Muscle layer of colon (tissue), 2 donors: ENCODE measurements around the gene GTF3C1.

ENCODE experiments used
- H3K27ac ChIP-seq: one replicate; pipeline ENCODE4 v1.7.0; 2013; ENCODE audit warnings: low read depth, mild to moderate bottlenecking, low read length, moderate library complexity
- H3K27me3 ChIP-seq, 2 donors: one replicate each; pipeline ENCODE4 v1.7.0; 2013; ENCODE audit warnings: low read length in 2 of 2, mild to moderate bottlenecking in 2 of 2; ENCODE audit not compliant: insufficient read depth in 2 of 2, control insufficient read depth in 1 of 2
- H3K36me3 ChIP-seq: one replicate; pipeline ENCODE4 v1.7.0; 2013; ENCODE audit warnings: mild to moderate bottlenecking, low read length; ENCODE audit not compliant: insufficient read depth
- H3K4me1 ChIP-seq: one replicate; pipeline ENCODE4 v1.7.0; 2013; ENCODE audit warnings: mild to moderate bottlenecking, low read length; ENCODE audit not compliant: insufficient read depth
- H3K4me3 ChIP-seq, 2 donors: one replicate each; pipeline ENCODE4 v1.7.0; 2013; ENCODE audit warnings: low read length in 2 of 2, low read depth in 1 of 2, mild to moderate bottlenecking in 1 of 2, moderate library complexity in 1 of 2
- H3K9ac ChIP-seq: one replicate; pipeline ENCODE4 v1.7.0; 2013; ENCODE audit warnings: low read length
- H3K9me3 ChIP-seq: one replicate; pipeline ENCODE4 v1.7.0; 2013; ENCODE audit warnings: mild to moderate bottlenecking, low read length
- donor health status: abdominal sarcoma.
- donor health status: Adenocarcinoma of cecum.

GTF3C1 gene

DNA sequence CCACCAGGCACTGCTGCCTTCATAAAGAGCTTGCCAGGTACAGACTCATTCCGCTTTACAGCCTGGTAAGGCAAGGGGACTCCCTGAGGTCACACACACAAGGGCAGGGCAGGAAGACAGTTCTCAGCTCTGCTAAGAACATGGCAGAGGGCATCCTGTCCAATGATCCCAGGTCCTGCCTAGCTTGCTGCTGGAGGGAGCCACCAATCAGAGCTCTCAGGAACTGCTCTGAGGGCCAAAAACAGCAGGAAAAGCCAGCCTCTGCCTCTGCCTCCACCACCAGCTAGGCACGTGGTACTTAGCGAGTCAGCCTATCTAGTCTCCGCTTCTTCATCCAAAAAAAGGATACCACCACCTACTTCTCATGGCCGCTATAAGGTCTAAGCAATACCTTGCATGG lies 66.1 kb downstream of the GTF3C1 start:
- H3K4me1 ChIP-seq, result no peaks in the 10 kb centered on the region
- H3K9ac ChIP-seq, result no peak overlapping the region
- H3K9me3 ChIP-seq, result no peaks in the 10 kb centered on the region
- H3K27ac ChIP-seq, result no peak overlapping the region
- no peaks in the 10 kb centered on the region for H3K27me3 ChIP-seq
- H3K4me3 ChIP-seq, result no peak overlapping the region
- H3K36me3 ChIP-seq, result peaks cover 85% of the 10 kb centered on the region

- Histone ChIP-seq H3K9me3 (no peaks in the 10 kb centered on the region), H3K4me1 (no peaks in the 10 kb centered on the region), H3K27ac (no peak overlapping the region), H3K9ac (no peak overlapping the region), H3K27me3 (no peaks in the 10 kb centered on the region), H3K4me3 (no peak overlapping the region), H3K36me3 (peaks cover 85% of the 10 kb centered on the region)
These were observed 66.7 kb downstream of the GTF3C1 start for GRCh38 chr16:27483088-27483437.

- Histone ChIP-seq H3K36me3 (peaks cover 86% of the 10 kb centered on the region), H3K9me3 (no peaks in the 10 kb centered on the region), H3K4me1 (no peaks in the 10 kb centered on the region), H3K9ac (no peak overlapping the region), H3K27me3 (no peaks in the 10 kb centered on the region), H3K27ac (no peak overlapping the region), H3K4me3 (no peak overlapping the region)
These were observed 67.2 kb downstream of the GTF3C1 start for GRCh38 chr16:27482397-27483087.

GRCh38 chr16:27481282-27481934 lies 68.3 kb downstream of the GTF3C1 start:
- Histone ChIP-seq H3K9ac (no peak overlapping the region), H3K27ac (no peak overlapping the region), H3K9me3 (no peaks in the 10 kb centered on the region), H3K4me1 (no peaks in the 10 kb centered on the region), H3K4me3 (no peak overlapping the region), H3K27me3 (no peaks in the 10 kb centered on the region), H3K36me3 (peaks cover 86% of the 10 kb centered on the region)

DNA sequence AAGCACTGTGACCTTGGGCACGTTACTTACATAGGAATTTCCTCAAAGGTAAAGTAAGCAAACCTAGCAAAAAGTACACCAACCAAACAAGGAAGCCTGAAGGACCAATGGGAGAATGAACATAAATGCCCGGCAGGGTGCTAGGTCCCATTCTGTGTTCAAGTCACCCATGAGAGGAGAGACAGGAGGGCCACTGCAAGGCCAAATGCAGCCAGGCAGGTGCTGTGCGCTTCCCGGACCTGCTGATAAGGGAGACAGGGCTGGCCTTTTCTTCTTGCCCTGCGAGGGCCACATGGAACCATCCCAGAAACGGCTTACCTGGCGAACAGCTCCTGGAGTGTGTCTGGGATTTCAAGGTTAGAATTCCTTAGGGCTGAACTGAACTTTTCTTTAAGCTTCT lies 69.0 kb downstream of the GTF3C1 start:
- no peaks in the 10 kb centered on the region for H3K4me1 ChIP-seq
- peaks cover 85% of the 10 kb centered on the region for H3K36me3 ChIP-seq
- H3K27ac ChIP-seq, result no peak overlapping the region
- no peaks in the 10 kb centered on the region for H3K9me3 ChIP-seq
- H3K27me3 ChIP-seq, result no peaks in the 10 kb centered on the region
- no peak overlapping the region for H3K4me3 ChIP-seq
- H3K9ac ChIP-seq, result no peak overlapping the region

- H3K4me3 ChIP-seq, result no peak overlapping the region
- no peak overlapping the region for H3K9ac ChIP-seq
- no peak overlapping the region for H3K27ac ChIP-seq
- no peaks in the 10 kb centered on the region for H3K9me3 ChIP-seq
- H3K27me3 ChIP-seq, result no peaks in the 10 kb centered on the region
- H3K4me1 ChIP-seq, result no peaks in the 10 kb centered on the region
- peaks cover 72% of the 10 kb centered on the region for H3K36me3 ChIP-seq
These were observed 73.5 kb downstream of the GTF3C1 start for GRCh38 chr16:27476240-27476639.

DNA sequence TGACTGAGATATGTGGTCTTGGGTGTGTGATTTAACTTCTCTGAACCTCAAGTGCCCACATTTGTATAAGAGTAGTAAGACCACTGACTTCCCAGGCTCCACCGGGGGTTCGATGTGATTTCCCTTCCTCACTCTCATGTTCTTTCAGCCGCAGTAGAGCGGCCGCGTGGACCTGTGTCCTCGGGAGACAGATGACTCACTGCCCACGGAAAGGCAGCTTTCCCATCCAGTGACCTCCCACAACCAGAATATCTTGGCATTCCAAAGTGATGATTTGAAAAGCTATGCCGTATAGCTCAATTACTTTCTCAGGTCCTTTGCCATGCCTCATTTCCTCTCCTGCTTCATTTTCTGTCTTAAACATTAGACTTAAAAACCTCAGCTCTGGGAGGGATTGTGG lies 74.2 kb downstream of the GTF3C1 start:
- Histone ChIP-seq H3K36me3 (peaks cover 72% of the 10 kb centered on the region), H3K27me3 (no peaks in the 10 kb centered on the region), H3K4me3 (no peak overlapping the region)

DNA sequence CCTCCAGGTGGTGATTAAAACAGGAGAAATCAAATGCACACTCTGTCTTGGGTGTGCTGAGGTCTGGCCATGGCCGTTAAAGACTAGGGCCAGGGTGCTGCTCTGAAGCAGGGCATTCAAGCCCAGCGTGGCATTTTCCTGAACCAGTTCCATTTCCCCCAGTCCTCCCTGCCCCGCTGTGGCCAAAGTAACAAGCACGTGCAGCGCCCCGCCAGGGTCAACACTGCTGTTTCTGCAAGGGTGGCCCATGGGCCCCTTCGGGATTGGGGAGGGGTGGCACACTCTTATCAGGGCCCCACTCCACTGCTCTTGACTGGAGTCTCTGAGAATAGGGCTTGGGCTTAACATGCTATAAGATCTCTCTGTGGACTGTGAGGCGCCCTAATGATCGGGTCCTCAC lies 74.8 kb downstream of the GTF3C1 start:
- Histone ChIP-seq H3K4me1 (no peaks in the 10 kb centered on the region), H3K9me3 (no peaks in the 10 kb centered on the region), H3K36me3 (peaks cover 73% of the 10 kb centered on the region), H3K27ac (no peak overlapping the region), H3K9ac (no peak overlapping the region), H3K27me3 (no peaks in the 10 kb centered on the region), H3K4me3 (no peak overlapping the region)

More for the DNA sequence above, 74.2 kb downstream of the GTF3C1 start:
- Histone ChIP-seq H3K9me3 (no peaks in the 10 kb centered on the region), H3K9ac (no peak overlapping the region), H3K4me1 (no peaks in the 10 kb centered on the region), H3K27ac (no peak overlapping the region)

- no peak overlapping the region for H3K4me3 ChIP-seq
- H3K4me1 ChIP-seq, result no peaks in the 10 kb centered on the region
- H3K9ac ChIP-seq, result no peak overlapping the region
- H3K36me3 ChIP-seq, result peaks cover 81% of the 10 kb centered on the region
- no peak overlapping the region for H3K27ac ChIP-seq
- H3K27me3 ChIP-seq, result no peaks in the 10 kb centered on the region
- H3K9me3 ChIP-seq, result no peaks in the 10 kb centered on the region
These were observed 75.7 kb downstream of the GTF3C1 start for GRCh38 chr16:27474041-27474440.

- H3K27me3 ChIP-seq, result no peaks in the 10 kb centered on the region
- H3K27ac ChIP-seq, result no peak overlapping the region
- H3K9ac ChIP-seq, result no peak overlapping the region
- H3K4me3 ChIP-seq, result no peak overlapping the region
- peaks cover 83% of the 10 kb centered on the region for H3K36me3 ChIP-seq
- no peaks in the 10 kb centered on the region for H3K4me1 ChIP-seq
- no peaks in the 10 kb centered on the region for H3K9me3 ChIP-seq
These were observed 76.4 kb downstream of the GTF3C1 start for GRCh38 chr16:27473101-27473900.

DNA sequence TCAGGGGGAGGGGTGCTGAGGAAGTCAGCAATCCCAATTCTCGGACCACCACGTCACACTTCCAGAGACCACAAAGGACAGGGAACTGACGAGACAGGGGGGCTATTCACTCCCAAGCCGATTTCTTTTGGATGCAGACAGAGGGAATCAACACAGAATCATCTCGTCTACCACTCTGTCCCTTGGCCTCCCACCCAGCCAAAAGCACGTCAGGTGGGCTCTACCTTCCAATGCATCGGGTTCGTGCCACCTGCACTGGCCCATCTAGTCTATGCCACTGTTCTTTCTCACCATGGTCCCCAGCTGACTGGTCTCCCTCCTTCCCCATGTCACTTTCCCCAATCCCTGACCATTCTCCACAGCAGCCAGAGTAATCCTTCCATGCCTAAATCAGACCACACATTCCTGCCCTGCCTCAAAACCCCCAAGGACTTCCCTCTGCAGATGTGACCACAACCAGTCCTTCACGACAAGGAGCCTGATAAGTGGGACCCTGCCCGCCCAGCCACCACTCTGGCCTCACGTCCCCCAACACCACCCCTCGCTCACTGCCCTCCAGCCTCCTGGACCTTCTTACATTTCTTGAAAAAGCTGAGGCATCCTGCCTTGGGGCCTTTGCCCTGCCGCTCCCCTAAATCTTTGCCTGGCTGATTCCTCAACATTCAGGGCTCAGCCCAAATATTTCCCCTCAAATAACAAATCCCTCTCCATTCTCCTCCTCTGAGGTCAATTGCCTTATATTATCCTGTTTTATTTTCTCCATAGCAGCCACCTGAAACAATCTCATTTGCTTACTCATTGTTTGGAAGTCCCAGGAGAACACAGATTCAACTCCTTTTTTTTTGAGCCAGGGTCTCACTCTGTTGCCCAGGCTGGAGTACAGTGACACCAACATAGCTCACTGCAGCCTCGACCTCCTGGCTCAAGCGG lies 77.4 kb downstream of the GTF3C1 start:
- H3K27me3 ChIP-seq, result no peaks in the 10 kb centered on the region
- no peak overlapping the region for H3K4me3 ChIP-seq
- no peaks in the 10 kb centered on the region for H3K4me1 ChIP-seq
- no peak overlapping the region for H3K27ac ChIP-seq
- no peak overlapping the region for H3K9ac ChIP-seq
- peaks cover 83% of the 10 kb centered on the region for H3K36me3 ChIP-seq
- H3K9me3 ChIP-seq, result no peaks in the 10 kb centered on the region
